Erythroblast (primary cell): Measurements from ENCODE around the gene TNFSF15.

ENCODE experiments used
- DNase-seq, 2 experiments: peaks; one replicate each; lab custom pipeline; 2025; lab: John Stamatoyannopoulos, UW
- GATA1 ChIP-seq: IDR thresholded peaks from 2 replicates; pipeline ENCODE4 v1.6.1; 2011; ENCODE audit warnings: low read depth, mild to moderate bottlenecking, control low read depth, low read length, moderate library complexity
- POLR2A ChIP-seq: IDR thresholded peaks from 2 replicates; pipeline ENCODE4 v1.6.1; 2011; ENCODE audit warnings: mild to moderate bottlenecking, low read length

Gene TNFSF15

GRCh38 chr9:114771889-114772288, 34.0 kb downstream of the TNFSF15 start:
- DNase-seq: no peak
- no peak for TF ChIP-seq POLR2A

DNA sequence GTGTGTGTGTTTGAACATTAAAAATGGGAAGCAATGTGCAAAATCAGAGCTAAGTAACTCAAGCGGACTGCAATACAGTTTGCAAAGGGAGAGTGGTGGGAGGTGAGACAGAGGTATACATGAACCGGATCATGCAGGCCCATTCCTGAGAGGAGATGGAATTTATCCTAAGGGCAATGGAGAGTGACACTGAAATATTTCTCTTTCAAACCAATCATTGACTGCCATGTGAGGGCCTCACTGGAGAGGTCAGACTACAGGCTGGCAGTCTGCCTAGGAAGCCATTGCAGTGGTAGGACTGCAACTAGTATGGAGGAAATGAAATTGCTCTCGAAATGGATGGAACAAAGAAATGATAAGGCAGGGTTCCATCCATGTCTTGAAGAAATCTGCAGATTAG, 34.8 kb downstream of the TNFSF15 start:
- DNase-seq: no peak
- no peak for TF ChIP-seq POLR2A
- no peak for TF ChIP-seq GATA1

DNA sequence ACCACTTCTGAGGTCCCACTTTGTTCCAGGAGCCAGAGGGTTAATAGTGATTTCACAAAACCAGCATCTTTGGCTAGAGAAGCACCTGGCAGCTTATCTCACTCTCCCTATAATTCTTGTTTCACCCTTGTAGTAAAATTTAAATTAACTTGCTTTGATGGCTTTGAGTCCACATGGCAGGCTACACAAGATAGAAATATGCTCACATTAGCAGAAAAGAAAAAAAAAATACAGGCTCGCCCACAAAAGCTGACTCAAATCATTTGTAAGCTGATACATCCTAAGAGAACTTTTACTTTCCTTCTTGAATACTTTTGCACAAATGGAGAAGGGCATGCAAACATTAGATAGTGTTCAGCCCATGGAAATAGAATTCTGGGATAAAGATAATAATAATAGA, 36.2 kb downstream of the TNFSF15 start:
- DNase-seq: no peak
- TF ChIP-seq GATA1 (no peak), POLR2A (no peak)

DNA sequence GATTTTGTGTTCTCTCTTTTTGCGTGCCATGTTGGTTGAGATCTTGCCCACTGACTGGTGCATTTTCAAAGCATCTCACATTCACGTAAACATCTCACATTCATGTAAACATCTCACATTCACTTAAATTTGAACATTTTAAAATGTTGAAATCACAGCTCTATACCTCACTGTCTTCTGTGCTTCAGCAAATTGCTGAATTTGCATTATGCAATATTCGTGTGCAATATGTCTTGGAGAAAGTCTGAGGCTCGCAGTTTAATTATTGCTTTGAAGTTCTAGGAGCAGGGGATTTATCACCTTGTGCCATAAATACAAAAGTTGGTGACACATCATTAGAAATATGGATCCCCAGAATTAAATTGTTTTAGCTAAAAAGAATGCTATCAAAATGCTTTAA, 42.6 kb downstream of the TNFSF15 start:
- no peak for DNase-seq
- no peak for TF ChIP-seq GATA1
- no peak for TF ChIP-seq POLR2A

- TF ChIP-seq POLR2A: no peak
- no peak for TF ChIP-seq GATA1
- DNase-seq: no peak
These were observed 44.3 kb downstream of the TNFSF15 start for GRCh38 chr9:114761523-114761922.

DNA sequence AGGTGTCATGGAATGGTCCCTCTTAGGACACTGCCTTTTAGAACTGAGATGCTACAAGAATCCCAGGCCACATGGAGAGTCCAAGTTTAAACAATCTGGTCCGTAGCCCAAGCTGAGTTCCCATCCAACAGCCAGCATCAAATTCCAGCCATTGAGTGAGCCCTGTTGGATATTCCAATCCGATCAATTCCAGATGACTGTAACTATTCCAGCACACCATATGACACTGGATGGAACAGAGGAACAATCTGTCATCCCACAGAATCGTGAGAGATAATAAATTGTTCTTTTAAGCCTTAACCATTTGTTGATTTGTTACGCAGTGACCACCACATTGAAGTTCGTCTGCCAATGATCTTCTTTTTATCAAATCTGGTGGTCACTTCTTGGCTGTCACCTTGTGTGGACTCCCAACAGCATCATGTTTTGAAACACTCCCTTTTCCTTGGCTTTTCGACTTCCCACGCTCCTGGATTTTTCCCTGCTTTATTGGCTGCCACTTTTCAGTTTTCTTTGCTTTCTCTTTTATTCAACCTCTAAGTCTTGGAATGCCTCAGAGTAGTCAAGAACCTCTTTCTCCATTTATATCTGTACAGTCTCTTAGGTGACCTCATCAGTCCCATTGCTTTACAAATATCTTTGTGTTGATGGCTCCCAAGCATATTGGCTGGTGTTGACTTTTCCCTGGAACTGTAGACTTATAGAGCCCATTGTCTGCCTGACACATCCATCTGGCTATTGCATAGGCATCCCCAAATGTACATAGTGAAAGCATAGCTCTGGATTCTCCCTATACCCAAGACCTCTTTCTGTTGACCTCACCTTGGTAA, 46.1 kb downstream of the TNFSF15 start:
- TF ChIP-seq GATA1: no peak
- no peak for TF ChIP-seq POLR2A
- DNase-seq: no peak

DNA sequence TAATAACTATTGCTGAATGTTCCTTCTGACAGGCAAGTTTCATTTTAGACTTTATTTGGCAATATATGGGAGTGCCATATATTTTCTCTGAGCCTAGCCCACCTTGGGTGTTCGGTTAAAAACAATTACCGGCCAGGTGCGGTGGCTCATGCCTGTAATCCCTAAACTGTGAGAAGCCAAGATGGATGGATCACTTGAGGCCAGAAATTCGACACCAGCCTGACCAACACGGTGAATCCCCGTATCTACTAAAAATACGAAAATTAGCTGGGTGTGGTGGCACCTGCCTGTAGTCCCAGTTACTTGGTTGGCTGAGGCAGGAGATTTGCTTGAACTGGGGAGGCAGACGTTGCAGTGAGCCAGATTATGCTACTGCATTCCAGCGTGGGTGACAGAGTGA, 47.9 kb downstream of the TNFSF15 start:
- TF ChIP-seq GATA1 (no peak), POLR2A (no peak)
- DNase-seq: no peak

GRCh38 chr9:114757395-114757794, 48.4 kb downstream of the TNFSF15 start:
- DNase-seq: no peak
- no peak for TF ChIP-seq GATA1
- TF ChIP-seq POLR2A: no peak

- no peak for DNase-seq
- TF ChIP-seq POLR2A (no peak), GATA1 (no peak)
These were observed 48.9 kb downstream of the TNFSF15 start for GRCh38 chr9:114756920-114757319.

GRCh38 chr9:114754581-114754980, 51.3 kb downstream of the TNFSF15 start:
- no peak for DNase-seq
- TF ChIP-seq GATA1 (no peak), POLR2A (no peak)

DNA sequence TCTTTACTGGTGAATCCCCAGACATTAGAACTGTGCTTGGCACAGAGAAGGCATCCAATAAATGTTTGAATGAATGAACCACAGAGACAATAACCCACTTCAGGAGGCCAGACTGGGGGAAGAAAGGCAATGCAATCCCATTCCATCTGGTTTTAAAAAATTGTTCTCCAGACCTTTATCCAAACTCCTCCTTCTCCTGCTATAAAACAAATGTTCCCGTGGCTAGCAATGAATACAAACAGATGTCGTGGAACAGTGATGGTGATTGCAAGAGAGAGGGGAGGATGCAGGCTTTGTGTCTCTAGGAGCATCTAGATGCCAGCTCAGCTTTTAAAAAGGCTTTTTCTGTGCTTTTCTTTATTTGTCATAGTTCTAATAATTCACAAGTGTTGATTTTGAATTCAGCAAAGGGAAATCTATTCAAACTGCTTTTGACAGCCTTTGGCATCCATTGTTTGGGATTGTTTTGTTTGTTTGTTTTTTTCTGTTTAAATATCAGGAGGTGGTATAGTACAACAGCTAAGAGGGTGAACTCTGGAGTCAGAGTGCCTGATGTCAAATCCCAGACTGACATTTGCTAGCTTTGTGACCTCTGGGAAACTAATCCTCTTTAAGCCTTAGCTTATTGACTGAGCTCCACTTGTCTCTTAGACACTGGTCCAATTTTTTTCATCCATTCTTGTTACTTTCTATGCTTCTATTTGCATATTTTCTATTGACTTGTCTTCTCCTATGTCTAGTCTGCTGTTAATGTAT, 59.1 kb downstream of the TNFSF15 start:
- DNase-seq: no peak
- TF ChIP-seq GATA1 (no peak), POLR2A (no peak)

DNA sequence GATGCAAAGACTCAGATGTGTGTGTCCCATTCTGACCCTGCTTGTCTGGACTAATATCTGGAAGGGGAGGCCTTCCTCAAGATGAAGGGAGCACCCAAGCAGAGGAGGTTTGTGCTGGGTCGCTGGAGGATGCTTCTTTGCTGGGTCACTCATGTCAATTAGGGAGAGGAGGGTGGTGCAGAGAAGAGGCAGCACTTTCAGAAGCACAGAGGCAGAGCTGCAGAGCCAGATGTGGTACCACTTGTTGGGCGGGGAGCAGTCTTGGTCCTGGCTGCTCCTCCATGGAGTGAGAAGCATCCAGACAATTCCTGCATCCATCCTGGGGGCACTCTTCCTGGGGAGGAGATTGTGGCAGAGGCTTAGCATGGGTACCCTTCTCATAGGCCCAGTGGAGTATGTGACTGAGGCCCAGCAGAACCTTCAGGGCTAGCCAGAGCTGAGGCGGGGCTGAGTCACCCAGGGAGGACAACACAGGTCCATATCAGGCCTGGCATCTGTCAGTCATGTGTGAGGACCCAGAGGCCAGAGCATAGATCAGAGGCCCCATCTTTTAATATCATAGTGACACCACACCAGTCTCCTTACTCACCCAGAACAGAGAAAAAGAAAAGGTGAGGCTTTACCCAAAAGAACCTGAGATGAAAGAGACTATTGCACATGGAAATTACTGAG, 59.8 kb downstream of the TNFSF15 start:
- TF ChIP-seq POLR2A: no peak
- TF ChIP-seq GATA1: no peak
- peak; percentile 79 to 85 for DNase-seq

GRCh38 chr9:114745108-114745848, 60.6 kb downstream of the TNFSF15 start:
- no peak for DNase-seq
- TF ChIP-seq GATA1 (no peak), POLR2A (no peak)
